ENCODE measurements around the gene LOXL3. TPM values are rescaled to one million over a fixed set of nuclear protein-coding genes. Genes with fewer than 3 reads are reported as not detected.

LOXL3 gene
- total and polyA plus RNA-seq, 2 donors (not counting 1 experiment from before 2014, with no cell fraction given): 0.97 to 1.2 TPM

DNA sequence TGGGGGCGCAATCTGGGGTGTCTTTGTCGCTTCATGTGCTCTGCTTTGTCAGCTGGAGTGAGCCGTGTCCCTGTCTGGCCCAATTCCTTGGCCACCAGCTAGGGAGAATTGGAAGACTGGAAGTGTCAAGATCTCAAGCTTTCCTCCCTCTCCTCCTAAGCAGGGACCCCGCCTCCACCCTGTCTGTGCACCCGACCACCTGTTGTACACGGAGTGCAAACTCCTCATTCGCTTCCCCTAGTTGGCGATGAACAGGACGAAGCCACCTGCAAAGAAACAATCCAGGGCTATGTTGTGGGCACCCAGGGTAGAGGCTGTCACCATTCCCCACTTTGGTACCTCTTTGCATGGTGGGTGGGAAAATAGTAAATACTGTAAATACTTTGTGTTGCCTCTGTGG is 26.0 kb downstream of the LOXL3 start:
- Histone ChIP-seq H3K4me1 (ENCODE audit: control insufficient read depth in 2 of 2, insufficient read depth in 2 of 2, low read length in 2 of 2) (peaks cover 39 to 49% of the 10 kb centered on the region in 2 donors), H3K4me2 (replicated peaks; ENCODE audit: low read depth, low read length, poor library complexity, severe bottlenecking) (peak overlapping the region; percentile 3), H3K9me3 (ENCODE audit: control extremely low read depth in 1 of 3, control insufficient read depth in 2 of 3, insufficient read depth in 1 of 3, low read length in 2 of 3) (no peaks in the 10 kb centered on the region), H3K79me2 (ENCODE audit: control insufficient read depth, insufficient read depth, low read length) (peaks cover 31% of the 10 kb centered on the region), H3K4me3 (ENCODE audit: control extremely low read depth in 1 of 5, extremely low read depth in 1 of 5, insufficient read depth in 1 of 5, low read depth in 2 of 5, low read length in 4 of 5) (no peak overlapping the region), H2AFZ (ENCODE audit: insufficient read depth, low read depth, low read length, poor library complexity, severe bottlenecking) (no peak overlapping the region), H3K9ac (ENCODE audit: low read length) (no peak overlapping the region), H4K20me1 (ENCODE audit: control insufficient read depth, insufficient read depth, low read length, poor library complexity, severe bottlenecking) (peaks cover 17% of the 10 kb centered on the region), H3K36me3 (replicated peaks in 1 of 2; ENCODE audit: control extremely low read depth in 1 of 2, control insufficient read depth in 1 of 2, extremely low read depth in 1 of 2, insufficient read depth in 2 of 2, low read length in 1 of 2) (peaks cover 0 to 36% of the 10 kb centered on the region in 2 experiments), H3K27me3 (replicated peaks in 1 of 4; ENCODE audit: control extremely low read depth in 1 of 4, control insufficient read depth in 3 of 4, insufficient read depth in 4 of 4, low read length in 3 of 4) (no peaks in the 10 kb centered on the region), H3K27ac (ENCODE audit: low read length in 2 of 2) (peak overlapping the region in 1 of 2 donors; percentile 3)
- POLR2A ChIA-PET: no interaction called here
- TF ChIP-seq, protein P1, sequence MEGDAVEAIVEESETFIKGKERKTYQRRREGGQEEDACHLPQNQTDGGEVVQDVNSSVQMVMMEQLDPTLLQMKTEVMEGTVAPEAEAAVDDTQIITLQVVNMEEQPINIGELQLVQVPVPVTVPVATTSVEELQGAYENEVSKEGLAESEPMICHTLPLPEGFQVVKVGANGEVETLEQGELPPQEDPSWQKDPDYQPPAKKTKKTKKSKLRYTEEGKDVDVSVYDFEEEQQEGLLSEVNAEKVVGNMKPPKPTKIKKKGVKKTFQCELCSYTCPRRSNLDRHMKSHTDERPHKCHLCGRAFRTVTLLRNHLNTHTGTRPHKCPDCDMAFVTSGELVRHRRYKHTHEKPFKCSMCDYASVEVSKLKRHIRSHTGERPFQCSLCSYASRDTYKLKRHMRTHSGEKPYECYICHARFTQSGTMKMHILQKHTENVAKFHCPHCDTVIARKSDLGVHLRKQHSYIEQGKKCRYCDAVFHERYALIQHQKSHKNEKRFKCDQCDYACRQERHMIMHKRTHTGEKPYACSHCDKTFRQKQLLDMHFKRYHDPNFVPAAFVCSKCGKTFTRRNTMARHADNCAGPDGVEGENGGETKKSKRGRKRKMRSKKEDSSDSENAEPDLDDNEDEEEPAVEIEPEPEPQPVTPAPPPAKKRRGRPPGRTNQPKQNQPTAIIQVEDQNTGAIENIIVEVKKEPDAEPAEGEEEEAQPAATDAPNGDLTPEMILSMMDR (IDR thresholded peaks at IDR 0.05): no peak
- TF ChIP-seq EZH2 (IDR thresholded peaks at IDR 0.05; ENCODE audit: borderline replicate concordance, insufficient read depth, low read depth, low read length, poor library complexity, severe bottlenecking): no peak
- H3K4me3 Mint-ChIP-seq: peak overlapping the region; percentile 97
- H3K27me3 Mint-ChIP-seq: no peaks in the 10 kb centered on the region
- 100% methylated on average over 4 of the region's 9 CpGs for WGBS (ENCODE audit: insufficient coverage)
- H3K9me3 Mint-ChIP-seq (ENCODE audit: insufficient read depth): no peaks in the 10 kb centered on the region
- H3K4me1 Mint-ChIP-seq: peaks cover 43% of the 10 kb centered on the region
- CTCF ChIA-PET: interaction anchor here (6.6 to 9.6 kb wide), 2 partner anchors 46 to 60 kb away, joined by 50 to 71 read pairs; partner anchors contain the start of genes CCDC142 and TTC31
- peak overlapping the region; percentile 73 for H3K27ac Mint-ChIP-seq
- intact Hi-C loops (cut with micrococcal nuclease): loop anchor here (2.0 to 5.0 kb wide), 3 partner anchors 73 to 1295 kb away; partner anchors contain the start of genes CCT7, INO80B, PRADC1 and TPRKB
- ATAC-seq (ENCODE audit: low read depth) (no peak), DNase-seq (no peak)

DNA sequence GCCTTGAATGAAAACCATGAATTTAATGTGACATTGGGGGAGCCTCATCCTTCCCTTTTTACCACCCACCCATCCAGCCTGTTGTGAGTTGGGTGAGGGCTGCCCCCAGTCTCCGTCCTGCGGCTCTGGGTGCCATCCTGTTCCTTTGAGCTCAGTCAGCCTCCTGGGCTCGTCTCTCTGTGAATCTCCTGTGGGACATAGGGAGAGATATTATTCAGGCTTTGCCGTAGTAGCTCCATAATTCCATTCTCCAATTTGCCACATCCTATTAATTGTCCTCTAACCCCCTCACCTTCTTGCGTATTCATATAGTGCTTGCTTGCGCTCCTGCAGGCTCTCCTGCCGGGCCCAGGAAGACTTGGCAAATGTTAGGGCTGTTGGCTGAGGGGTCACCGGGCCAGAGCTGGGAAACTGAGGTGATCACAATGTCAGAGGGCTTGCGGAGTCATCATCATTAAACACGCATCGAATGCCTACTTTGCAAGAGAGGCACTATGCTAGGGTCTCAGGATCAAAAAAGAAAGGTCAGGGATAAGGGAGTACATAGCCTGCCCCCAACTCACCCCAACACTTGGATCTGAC is 27.0 kb downstream of the LOXL3 start:
- H3K36me3 ChIP-seq (replicated peaks in 1 of 2; ENCODE audit: control extremely low read depth in 1 of 2, control insufficient read depth in 1 of 2, extremely low read depth in 1 of 2, insufficient read depth in 2 of 2, low read length in 1 of 2): peaks cover 0 to 29% of the 10 kb centered on the region in 2 experiments
- H4K20me1 ChIP-seq (ENCODE audit: control insufficient read depth, insufficient read depth, low read length, poor library complexity, severe bottlenecking): peaks cover 17% of the 10 kb centered on the region
- peak overlapping the region; percentile 1 for H3K4me2 ChIP-seq (replicated peaks; ENCODE audit: low read depth, low read length, poor library complexity, severe bottlenecking)
- peaks cover 35 to 43% of the 10 kb centered on the region in 2 donors for H3K4me1 ChIP-seq (ENCODE audit: control insufficient read depth in 2 of 2, insufficient read depth in 2 of 2, low read length in 2 of 2)
- Mint-ChIP-seq H3K9me3 (ENCODE audit: insufficient read depth) (no peaks in the 10 kb centered on the region), H3K27me3 (no peaks in the 10 kb centered on the region), H3K4me3 (peak overlapping the region; percentile 59), H3K27ac (peak overlapping the region; percentile 84), H3K4me1 (peaks cover 37% of the 10 kb centered on the region)
- no peak for DNase-seq
- no peak overlapping the region for H3K4me3 ChIP-seq (ENCODE audit: control extremely low read depth in 1 of 5, extremely low read depth in 1 of 5, insufficient read depth in 1 of 5, low read depth in 2 of 5, low read length in 4 of 5)
- 96% methylated on average over 7 of the region's 11 CpGs for WGBS (ENCODE audit: insufficient coverage)
- H3K79me2 ChIP-seq (ENCODE audit: control insufficient read depth, insufficient read depth, low read length): peaks cover 27% of the 10 kb centered on the region
- no peak overlapping the region for H2AFZ ChIP-seq (ENCODE audit: insufficient read depth, low read depth, low read length, poor library complexity, severe bottlenecking)
- intact Hi-C loops (cut with micrococcal nuclease): loop anchor here (5.0 kb wide), 2 partner anchors 789 to 1294 kb away; partner anchors contain the start of genes CCT7, PRADC1 and TPRKB
- ChIA-PET POLR2A (interaction anchor here (0.7 to 1.1 kb wide), 3 partner anchors 11 to 45 kb away, joined by 3 to 4 read pairs (median 4); no protein-coding TSS in a partner anchor), CTCF (interaction anchor here (1.0 to 9.6 kb wide), 4 partner anchors 20 to 61 kb away, joined by 6 to 71 read pairs (median 28); partner anchors contain the start of genes CCDC142, PCGF1 and TTC31)
- ATAC-seq (ENCODE audit: low read depth): no peak
- no peaks in the 10 kb centered on the region for H3K9me3 ChIP-seq (ENCODE audit: control extremely low read depth in 1 of 3, control insufficient read depth in 2 of 3, insufficient read depth in 1 of 3, low read length in 2 of 3)
- H3K27ac ChIP-seq (ENCODE audit: low read length in 2 of 2): peak overlapping the region in 1 of 2 donors; percentile 54
- peaks cover 0 to 2% (median 0%) of the 10 kb centered on the region in 4 experiments for H3K27me3 ChIP-seq (replicated peaks in 1 of 4; ENCODE audit: control extremely low read depth in 1 of 4, control insufficient read depth in 3 of 4, insufficient read depth in 4 of 4, low read length in 3 of 4)
- no peak for TF ChIP-seq EZH2 (IDR thresholded peaks at IDR 0.05; ENCODE audit: borderline replicate concordance, insufficient read depth, low read depth, low read length, poor library complexity, severe bottlenecking)
- TF ChIP-seq, protein P1 (IDR thresholded peaks at IDR 0.05): no peak
- no peak overlapping the region for H3K9ac ChIP-seq (ENCODE audit: low read length)
